Subcutaneous adipose tissue (tissue), 4 donors: Measurements from ENCODE around the gene DNAI4. TPM values are rescaled to one million over a fixed set of nuclear protein-coding genes. Genes with fewer than 3 reads are reported as not detected.

ENCODE experiments used
- CTCF ChIP-seq: fragments of 450-650 bp; IDR thresholded peaks from one replicate; pipeline ENCODE4 v1.5.1; 2016; ENCODE audit warnings: low read depth, mild to moderate bottlenecking, control low read depth, antibody characterized with exemption, moderate library complexity
- total RNA-seq, 4 donors: library from RNA; depleted of rRNA; stranded (reverse); fragments of >200 nt; gene quantifications; one replicate each; pipeline ENCODE4 v1.1.0, GENCODE V29; 2016

DNAI4 gene
- total RNA-seq, 4 donors from 2014 or later = 1.9 to 5.3 (median 3.9) TPM

DNA sequence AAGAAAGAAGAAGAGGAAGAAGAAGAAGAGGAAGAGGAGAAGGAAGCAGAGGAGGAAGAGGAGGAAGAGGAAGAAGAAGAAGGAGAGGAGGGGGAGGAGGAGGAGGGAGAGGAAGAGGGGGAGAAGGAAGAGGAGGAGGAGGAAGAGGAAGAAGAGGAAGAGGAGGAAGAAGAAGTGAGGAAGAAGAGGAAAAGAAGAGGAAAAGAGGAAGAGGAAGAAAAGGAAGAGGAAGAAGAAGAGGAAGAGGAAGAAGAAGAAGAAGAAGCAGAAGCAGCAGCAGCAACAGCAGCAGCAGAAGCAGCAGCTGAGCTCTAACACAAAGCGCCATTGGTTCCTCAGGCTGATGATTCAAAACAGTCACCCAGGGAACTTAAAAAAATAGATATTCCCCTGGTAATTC, 34.0 kb downstream of the DNAI4 start:
- TF ChIP-seq CTCF = no peak

GRCh38 chr1:66889030-66889429, 35.6 kb downstream of the DNAI4 start:
- no peak for TF ChIP-seq CTCF

GRCh38 chr1:66876664-66877063, 48.0 kb downstream of the DNAI4 start:
- TF ChIP-seq CTCF = no peak

DNA sequence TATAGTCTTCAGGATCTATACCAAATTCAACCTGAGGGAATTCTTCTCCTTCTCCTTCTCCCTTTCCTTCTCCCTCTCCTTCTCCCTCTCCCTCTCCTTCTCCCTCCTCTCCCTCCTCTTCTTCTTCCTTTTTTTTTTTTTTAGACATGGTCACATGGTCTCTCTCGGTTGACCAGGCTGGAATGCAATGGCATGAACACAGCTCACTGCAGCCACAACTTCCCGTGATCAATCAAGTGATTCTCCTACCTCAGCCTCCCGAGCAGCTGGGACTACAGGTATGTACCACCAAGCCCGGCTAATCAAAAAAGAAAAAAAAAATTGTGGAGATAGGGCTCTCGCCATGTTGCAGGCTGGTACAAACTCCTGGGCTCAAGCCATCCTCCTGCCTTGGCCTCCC, 51.5 kb downstream of the DNAI4 start:
- no peak for TF ChIP-seq CTCF

GRCh38 chr1:66867501-66867900, 57.2 kb downstream of the DNAI4 start:
- no peak for TF ChIP-seq CTCF

DNA sequence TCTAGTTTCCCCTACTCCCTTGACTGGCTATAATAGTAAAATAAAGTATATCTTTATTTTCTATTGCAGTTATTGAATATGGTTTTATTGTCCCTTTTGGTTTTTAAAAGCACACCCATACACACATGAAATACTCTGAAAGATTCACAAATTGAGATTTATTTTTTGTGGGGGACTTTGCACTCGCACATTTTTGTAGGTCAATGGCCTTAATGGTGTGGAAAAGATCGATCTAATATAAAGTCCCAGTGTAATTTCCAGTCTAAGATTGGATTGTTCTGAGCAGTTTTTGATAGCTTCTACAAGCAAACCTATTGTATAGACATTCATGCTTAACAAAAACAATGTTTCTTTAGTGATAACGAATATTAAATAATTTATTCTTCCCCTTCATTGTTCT, 64.1 kb downstream of the DNAI4 start:
- TF ChIP-seq CTCF = no peak

DNA sequence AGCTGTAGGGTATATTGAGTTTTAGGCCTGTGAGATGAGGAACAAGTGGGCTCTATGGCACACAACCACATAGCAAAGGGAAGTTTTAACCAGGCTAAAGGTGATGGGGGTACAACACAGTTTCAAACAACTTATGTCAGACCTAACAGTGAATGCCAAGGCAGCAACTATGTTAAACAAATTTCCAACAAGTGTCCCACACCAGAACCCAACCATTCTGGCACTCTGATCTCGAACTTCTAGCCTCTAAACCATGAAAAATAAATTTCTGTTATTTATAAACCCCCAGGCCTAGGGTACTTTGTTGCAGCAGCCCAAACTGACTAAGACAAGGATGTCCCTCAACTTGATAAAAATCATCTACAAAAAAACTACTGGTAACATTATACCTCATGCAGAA, 71.3 kb downstream of the DNAI4 start:
- TF ChIP-seq CTCF = no peak

GRCh38 chr1:66852870-66853269, 71.8 kb downstream of the DNAI4 start:
- no peak for TF ChIP-seq CTCF
